DMS53 treated with DMSO at 0.1 percent for 48 hours (cell line): ENCODE data around the gene SHISA6.

Source experiments
- DNase-seq: peaks from one replicate; lab custom pipeline; 2025; ENCODE audit not compliant: unreplicated experiment; lab: John Stamatoyannopoulos, UW

Gene SHISA6

DNA sequence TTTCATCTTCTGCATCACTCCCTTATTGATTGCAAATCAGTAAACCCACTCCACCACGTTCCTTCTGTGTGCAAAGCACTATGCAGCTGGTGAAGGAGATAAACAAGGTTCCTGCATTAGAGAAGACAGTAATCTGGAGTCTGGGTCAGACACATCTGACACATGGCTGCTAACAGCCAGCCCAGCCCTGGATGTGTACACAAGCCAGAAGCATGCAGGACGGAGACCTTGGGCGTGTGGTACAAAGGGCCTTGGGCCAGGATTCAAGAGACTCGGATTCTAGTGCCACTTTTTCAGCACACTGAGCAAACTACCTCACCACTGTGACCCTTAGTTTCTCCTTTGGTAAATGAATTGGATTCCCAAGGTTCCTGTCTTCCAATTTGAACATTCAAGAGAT is 270.7 kb downstream of the SHISA6 start:
- DNase-seq: no peak

DNA sequence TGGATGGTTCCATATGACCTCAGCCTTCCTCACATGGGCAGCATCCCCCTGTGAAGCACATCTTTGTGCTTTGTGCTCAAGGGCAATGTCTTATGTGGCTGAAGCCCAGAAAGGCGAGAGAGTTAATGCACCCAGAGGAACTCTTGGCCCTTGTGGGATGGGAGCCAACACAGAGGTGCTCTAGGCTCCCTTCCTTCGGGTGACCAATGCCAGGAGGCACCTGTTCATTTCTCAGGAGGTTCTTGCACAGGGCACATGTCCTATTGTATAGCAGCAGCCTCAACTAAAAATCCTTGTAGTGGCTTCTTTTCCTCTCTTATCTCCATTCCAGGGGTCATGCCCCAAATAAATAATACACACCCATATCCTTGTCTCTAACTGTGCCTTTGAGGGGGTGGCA is 273.6 kb downstream of the SHISA6 start:
- no peak for DNase-seq

DNA sequence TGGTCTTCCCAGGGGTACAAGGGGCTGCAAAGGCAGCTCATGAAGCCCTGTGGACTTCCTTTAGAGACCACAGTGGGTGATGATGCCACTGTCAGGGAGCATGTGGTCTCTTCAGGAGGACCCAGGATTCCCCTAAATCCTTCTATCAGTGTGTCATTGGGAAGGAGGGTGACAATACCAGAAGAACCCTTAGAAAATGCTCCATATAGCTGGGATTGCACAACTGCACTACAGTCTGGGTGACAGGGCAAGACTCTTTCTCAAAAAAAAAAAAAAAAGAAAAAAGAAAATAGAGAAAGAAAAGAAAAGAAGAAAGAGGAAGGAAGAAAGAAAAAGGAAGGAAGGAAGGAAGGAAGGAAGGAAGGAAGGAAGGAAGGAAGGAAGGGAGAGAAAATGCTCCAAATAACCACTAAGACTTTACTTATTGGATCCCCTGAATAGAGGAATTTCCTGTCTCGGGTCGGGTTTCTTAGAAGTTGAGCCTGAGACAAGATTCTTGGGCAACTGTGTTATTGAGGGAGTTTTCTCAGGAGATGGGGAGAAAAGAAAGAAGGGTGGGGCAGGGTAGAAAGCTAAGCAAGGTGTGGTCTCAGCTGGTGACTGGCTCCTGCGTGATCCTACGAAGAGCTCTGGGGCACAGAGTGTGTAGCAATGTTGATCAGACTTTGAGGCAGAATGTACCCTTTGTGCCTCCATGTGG is 274.1 kb downstream of the SHISA6 start:
- no peak for DNase-seq

GRCh38 chr17:11515901-11516300 is 274.9 kb downstream of the SHISA6 start:
- no peak for DNase-seq

DNA sequence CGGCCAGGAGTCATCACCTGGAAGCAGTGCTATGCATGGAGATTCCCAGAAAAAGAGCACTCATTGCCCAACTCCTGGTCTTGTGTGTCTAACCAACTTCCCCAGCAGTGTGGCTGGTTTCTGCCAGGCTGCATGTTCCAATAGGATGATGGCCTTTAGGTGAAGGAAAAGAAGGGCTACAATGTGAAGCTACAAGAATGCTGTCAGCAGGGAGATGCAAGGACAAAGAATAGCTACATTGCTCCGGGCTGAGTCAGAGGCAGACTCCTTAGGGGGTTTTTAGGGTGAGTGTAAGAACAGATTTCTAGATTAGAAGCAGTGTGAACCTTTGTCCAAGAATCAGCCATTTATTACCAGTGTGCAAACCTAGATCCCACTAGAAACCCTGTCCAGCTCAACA is 294.2 kb downstream of the SHISA6 start:
- no peak for DNase-seq

DNA sequence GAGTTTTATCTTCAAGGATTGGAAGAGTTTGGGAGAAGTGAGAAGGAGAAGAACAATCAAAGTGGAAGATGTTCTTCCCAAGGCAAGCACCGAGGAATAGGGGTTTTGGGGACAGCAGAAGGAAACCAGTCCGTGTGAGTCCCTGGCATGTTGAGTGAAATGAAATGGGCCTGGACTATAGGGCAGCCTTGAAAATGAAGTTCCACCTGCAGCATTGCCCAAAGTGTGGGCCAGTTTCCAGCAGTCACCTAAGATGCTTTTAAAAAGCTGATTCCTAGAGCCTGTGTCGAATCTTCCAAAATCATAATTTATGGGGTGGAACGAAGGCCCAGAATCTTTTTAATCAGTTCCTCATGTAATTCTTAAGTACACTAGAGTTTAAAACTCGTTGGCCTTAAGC is 297.4 kb downstream of the SHISA6 start:
- DNase-seq: no peak

DNA sequence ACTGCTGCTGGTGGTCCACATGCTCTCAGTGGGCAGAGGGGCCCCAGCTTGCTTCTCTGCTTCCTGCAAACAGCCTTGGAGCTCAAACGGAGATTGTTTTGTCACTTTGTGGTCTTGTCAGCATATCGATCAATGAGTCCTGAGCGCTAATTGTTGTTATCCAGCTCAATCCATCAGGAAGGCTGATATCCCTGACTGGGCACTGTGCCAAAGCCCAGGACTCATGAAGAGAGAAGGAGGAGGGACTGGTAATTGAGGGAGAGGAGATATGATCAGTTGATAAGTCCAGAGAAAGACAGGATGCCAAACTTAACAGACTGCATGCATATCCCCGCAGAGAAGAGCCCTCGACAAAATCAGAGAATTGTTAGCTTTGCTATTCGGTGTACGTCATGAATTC is 298.6 kb downstream of the SHISA6 start:
- DNase-seq: no peak

DNA sequence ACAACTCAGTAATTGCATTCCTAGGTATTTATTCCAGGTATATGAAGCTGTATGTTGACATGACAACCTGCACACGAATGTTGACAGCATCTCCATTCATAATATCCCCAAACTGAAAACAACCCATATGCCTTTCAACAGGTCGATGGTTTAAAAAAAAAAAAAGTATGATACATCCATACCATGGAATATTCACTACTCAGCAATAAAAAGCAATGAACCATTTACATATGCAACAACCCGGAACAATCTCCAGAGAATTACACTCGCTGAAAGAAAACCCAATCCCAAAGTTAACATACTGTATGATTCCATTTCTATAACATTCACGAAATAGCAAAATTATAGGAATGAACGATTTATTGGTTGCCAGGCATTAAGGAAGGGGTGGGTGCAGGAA is 304.0 kb downstream of the SHISA6 start:
- DNase-seq: no peak

GRCh38 chr17:11545696-11546095 is 304.7 kb downstream of the SHISA6 start:
- no peak for DNase-seq

DNA sequence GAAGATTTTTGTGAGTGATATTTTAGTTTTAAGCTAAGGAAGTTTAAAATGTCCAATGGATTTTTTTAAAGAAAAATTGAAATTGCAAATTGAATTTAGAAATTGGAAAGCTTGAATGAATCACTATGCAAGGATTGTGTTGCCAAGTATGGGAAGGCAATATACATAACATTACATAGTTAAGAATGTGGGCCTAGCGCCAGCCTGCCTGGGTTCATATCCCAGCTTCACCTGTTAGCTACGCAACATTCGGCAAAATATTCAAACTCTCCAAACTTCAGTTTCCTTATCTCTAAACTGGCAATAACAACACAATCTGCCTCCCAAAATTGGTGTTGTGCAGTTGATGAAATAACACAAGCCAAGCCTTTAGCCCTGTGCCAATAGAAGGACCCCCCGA is 306.8 kb downstream of the SHISA6 start:
- no peak for DNase-seq

DNA sequence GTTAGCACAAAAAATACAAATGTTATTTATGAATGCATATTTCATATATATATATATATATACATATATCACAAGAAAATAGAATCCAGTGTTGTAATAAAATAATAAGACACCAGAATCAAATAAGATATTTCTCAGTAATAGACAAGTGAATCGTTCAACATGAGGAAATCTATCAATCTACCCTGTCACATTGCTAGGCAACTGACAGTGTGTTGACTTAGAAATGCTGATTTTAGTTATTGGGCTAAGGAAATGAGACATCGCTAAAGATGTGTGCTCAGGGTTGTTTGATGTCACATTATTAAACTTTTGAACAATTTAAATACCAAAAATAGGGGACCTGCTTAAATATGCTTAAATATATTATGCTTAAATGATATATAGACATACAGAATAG is 307.4 kb downstream of the SHISA6 start:
- DNase-seq: no peak

GRCh38 chr17:11550431-11550830 is 309.4 kb downstream of the SHISA6 start:
- no peak for DNase-seq

- DNase-seq: no peak
Observed at GRCh38 chr17:11551442-11551841, 310.4 kb downstream of the SHISA6 start.

GRCh38 chr17:11553135-11553534 is 312.1 kb downstream of the SHISA6 start:
- no peak for DNase-seq

DNA sequence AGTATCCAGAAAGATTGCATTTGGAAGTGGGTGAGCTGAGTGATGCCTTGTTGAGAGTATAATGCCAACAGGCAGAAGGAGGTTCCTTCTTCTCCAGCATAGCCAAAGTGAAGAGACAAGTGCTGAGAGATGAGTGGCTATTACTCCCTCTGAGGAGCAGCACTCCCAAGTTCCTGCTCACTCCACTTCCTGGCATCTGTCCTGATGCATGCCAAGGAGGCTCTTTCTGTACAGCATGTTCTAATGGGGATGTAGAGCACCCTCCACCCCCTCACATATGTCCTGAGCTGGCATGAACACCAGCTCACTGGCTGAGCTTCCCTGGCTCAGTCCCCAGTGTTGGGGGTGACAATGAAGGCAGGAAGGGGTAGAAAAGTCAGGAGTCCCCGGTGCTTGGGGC is 313.0 kb downstream of the SHISA6 start:
- no peak for DNase-seq

- no peak for DNase-seq
Observed at GRCh38 chr17:11554542-11554941, 313.5 kb downstream of the SHISA6 start.

DNA sequence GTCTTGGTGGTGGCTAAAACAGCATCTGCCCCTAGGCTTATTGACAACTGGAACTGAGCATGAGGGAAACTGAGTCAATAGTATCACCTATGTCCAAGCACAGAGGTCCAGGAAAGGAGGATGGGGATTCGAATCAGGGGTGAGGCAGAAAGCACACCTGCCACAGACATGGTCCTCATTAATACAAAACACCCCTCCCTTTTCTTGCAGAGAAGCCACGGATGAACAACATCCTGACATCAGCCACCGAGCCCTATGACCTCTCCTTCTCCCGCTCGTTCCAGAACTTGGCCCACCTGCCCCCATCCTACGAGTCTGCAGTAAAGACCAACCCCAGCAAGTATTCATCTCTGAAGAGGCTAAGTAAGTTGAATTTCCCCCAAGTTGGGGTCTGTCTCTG is 314.5 kb downstream of the SHISA6 start:
- DNase-seq: no peak

GRCh38 chr17:11557727-11558452 is 316.9 kb downstream of the SHISA6 start:
- no peak for DNase-seq

GRCh38 chr17:11558681-11559234 is 317.7 kb downstream of the SHISA6 start:
- no peak for DNase-seq

- no peak for DNase-seq
Observed at GRCh38 chr17:11559601-11560000, 318.6 kb downstream of the SHISA6 start.

DNA sequence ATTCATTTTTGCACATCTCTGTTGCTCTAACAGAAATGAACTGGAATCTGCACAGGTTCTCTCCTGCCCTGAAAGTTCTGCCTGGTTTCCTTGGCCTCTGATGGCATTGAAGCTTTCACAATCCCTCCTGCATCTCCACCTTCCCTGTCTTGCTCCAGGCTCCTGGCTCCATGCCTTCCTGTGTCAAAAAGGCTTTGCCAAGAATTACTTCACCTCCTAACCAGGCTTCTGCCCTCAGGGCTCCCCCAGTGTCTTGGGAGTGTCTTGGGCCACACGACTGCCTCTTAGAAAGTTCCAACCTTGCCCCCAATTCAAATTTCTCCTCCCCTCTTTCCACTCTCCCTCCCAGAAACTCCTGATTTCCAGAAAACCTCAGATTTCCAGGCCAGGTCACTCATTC is 320.3 kb downstream of the SHISA6 start:
- DNase-seq: no peak

GRCh38 chr17:11561702-11562101 is 320.7 kb downstream of the SHISA6 start:
- no peak for DNase-seq
